HepG2 (cell line): ENCODE measurements around the gene PTMA. TPM values are rescaled to one million over a fixed set of nuclear protein-coding genes. Genes with fewer than 3 reads are reported as not detected.
A peak's percentile ranks its signal among the peaks of the same experiment; 100 is the strongest.

Experiments
- JUNB ChIP-seq: sonication (generic); formaldehyde crosslinking; IDR thresholded peaks from 2 replicates; pipeline ENCODE4 v1.8.0; 2022; ENCODE audit warnings: missing genetic modification reagents, mild to moderate bottlenecking, borderline replicate concordance
- PHB2 ChIP-seq: fragments of 450-650 bp; IDR thresholded peaks from 2 replicates; pipeline ENCODE4 v1.6.1; 2018; ENCODE audit not compliant: partially characterized antibody
- REPIN1 ChIP-seq: sonication (generic); formaldehyde crosslinking; IDR thresholded peaks from 2 replicates; pipeline ENCODE4 v1.8.0; 2022; ENCODE audit warnings: missing genetic modification reagents, low read depth, mild to moderate bottlenecking, borderline replicate concordance
- SMARCC2 ChIP-seq: fragments of 450-650 bp; IDR thresholded peaks from 2 replicates; pipeline ENCODE4 v1.6.1; 2017; ENCODE audit warnings: antibody characterized with exemption, mild to moderate bottlenecking
- TBP ChIP-seq: sonication (generic); formaldehyde crosslinking; IDR thresholded peaks from 2 replicates; pipeline ENCODE4 v1.5.0; 2020; ENCODE audit warnings: missing genetic modification reagents
- TGIF2 ChIP-seq: IDR thresholded peaks from 2 replicates; pipeline ENCODE4 v1.6.1; 2016; ENCODE audit warnings: control low read depth, missing compliant biosample characterization
- TOE1 ChIP-seq: sonication (generic); formaldehyde crosslinking; IDR thresholded peaks from 2 replicates; pipeline ENCODE4 v1.4.0; 2020; ENCODE audit warnings: mild to moderate bottlenecking, missing genetic modification reagents
- ZBTB21 ChIP-seq: sonication (generic); formaldehyde crosslinking; IDR thresholded peaks from 2 replicates; pipeline ENCODE4 v1.4.0; 2020; ENCODE audit warnings: missing genetic modification reagents
- ZBTB40 ChIP-seq, 2 experiments: fragments of 450-650 bp in 1 of 2; sonication (generic) in 1 of 2; formaldehyde crosslinking in 1 of 2; IDR thresholded peaks; 2 replicates each; pipeline versions ENCODE4 v1.6.1 to v1.8.0; 2016 to 2022; ENCODE audit warnings: antibody characterized with exemption in 1 of 2, mild to moderate bottlenecking in 1 of 2, missing genetic modification reagents in 1 of 2
- ZNF672 ChIP-seq: sonication (generic); formaldehyde crosslinking; IDR thresholded peaks from 2 replicates; pipeline ENCODE4 v1.8.1; 2022; ENCODE audit warnings: missing genetic modification reagents
- ZNF7 ChIP-seq: IDR thresholded peaks from 2 replicates; pipeline ENCODE4 v1.6.1; 2016; ENCODE audit warnings: missing biosample characterization, missing genetic modification reagents
- ZNF776 ChIP-seq: sonication (generic); formaldehyde crosslinking; IDR thresholded peaks from 2 replicates; pipeline ENCODE4 v1.4.0; 2020; ENCODE audit warnings: mild to moderate bottlenecking, missing genetic modification reagents
- ZNF782 ChIP-seq: sonication (generic); formaldehyde crosslinking; IDR thresholded peaks from 2 replicates; pipeline ENCODE4 v1.4.0; 2020; ENCODE audit warnings: missing genetic modification reagents, mild to moderate bottlenecking, borderline replicate concordance
- polyA plus RNA-seq, 8 experiments: library from polyadenylated mRNA; depleted of rRNA in 3 of 8; stranded (reverse) in 7 of 8; unstranded in 1 of 8; fragments of >200 nt; fragmentation: Illumina TruSeq in 4 of 8; extraction: Trizol in 4 of 8; gene quantifications; 2 replicates each; pipeline versions ENCODE4 v1.2.1 to v1.2.3, GENCODE V29; 2011 to 2016; ENCODE audit warnings: low read depth in 4 of 8, missing spikeins in 1 of 8, mixed read lengths in 1 of 8; ENCODE audit not compliant: insufficient read depth in 1 of 8
- total RNA-seq, 5 experiments: library from RNA; depleted of rRNA; stranded (reverse); fragments of >200 nt; fragmentation: Illumina TruSeq; extraction: Trizol; gene quantifications; 2 replicates each; pipeline ENCODE4 v1.2.3, GENCODE V29; 2016; ENCODE audit warnings: low read depth in 1 of 5
- TF ChIP-seq, protein P1 (sequence below): sonication (generic); formaldehyde crosslinking; conservative IDR thresholded peaks from 2 replicates; pipeline ENCODE4 v1.4.0; 2020; ENCODE audit warnings: mild to moderate bottlenecking, missing genetic modification reagents, moderate library complexity
- TF ChIP-seq, protein P2 (sequence below): sonication (generic); formaldehyde crosslinking; IDR thresholded peaks from 2 replicates; pipeline ENCODE4 v1.4.0; 2020; ENCODE audit warnings: missing genetic modification reagents

The PTMA gene
- total and polyA plus RNA-seq, 2 of the 13 experiments (the other 11 are each of a cell fraction or from before 2014, with no cell fraction given) = 190 to 1,086 TPM

DNA sequence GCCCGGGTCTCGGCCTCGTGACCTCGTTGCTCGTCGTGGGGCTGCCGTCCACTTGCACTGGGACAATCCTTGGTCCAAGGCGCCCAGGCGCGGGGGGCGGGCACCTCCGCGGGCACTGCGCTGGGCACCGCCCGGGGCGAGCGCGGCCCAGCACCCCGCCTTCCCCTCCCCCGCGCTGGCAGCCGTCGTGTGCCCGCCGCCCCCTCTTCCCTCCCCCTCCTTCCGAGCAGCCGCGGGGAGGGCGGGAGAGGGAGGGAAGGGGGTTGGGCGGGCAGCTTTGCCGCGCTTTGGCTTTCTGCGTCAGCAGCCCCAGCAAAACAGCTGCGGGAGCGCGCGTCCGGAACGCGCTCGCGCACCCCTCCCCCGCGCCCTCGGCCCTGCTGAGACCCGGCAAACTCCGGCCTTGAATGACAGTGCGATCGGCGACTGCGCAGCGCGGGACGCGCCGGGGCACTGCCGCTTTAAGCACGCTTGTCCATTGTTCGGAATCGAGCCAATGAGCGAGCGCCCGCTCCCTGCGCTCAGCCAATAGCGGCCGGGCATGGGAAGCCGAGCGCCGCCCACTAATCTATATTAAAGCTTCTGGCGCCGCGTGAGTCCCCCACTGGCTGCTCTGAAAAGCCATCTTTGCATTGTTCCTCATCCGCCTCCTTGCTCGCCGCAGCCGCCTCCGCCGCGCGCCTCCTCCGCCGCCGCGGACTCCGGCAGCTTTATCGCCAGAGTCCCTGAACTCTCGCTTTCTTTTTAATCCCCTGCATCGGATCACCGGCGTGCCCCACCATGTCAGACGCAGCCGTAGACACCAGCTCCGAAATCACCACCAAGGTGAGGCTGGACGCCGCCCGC is at the start of gene PTMA (continued):
- TF ChIP-seq ZBTB40 (IDR thresholded peaks at IDR 0.05) (no peak), ZBTB40 (CRISPR knock-in tag; IDR thresholded peaks at IDR 0.05) (peak; percentile 82), ZNF782 (CRISPR knock-in tag) (peak; percentile 36; the same call in 1 of the 2 replicates), TBP (no peak), TGIF2 (CRISPR knock-in tag) (peak; percentile 11; the same call in 1 of the 2 replicates), SMARCC2 (no peak), JUNB (no peak), ZNF776 (CRISPR knock-in tag) (peak; percentile 80; the same call in 1 of the 2 replicates), PHB2 (no peak), ZNF7 (CRISPR knock-in tag) (0 out of 2 replicates have a peak, but pooled peaks have one; percentile 3), ZNF672 (no peak), ZBTB21 (CRISPR knock-in tag) (peak; percentile 50), TOE1 (CRISPR knock-in tag) (peak; percentile 45; the same call in 1 of the 2 replicates), REPIN1 (CRISPR knock-in tag) (peak; percentile 38; the same call in 1 of the 2 replicates)
- TF ChIP-seq, protein P1, sequence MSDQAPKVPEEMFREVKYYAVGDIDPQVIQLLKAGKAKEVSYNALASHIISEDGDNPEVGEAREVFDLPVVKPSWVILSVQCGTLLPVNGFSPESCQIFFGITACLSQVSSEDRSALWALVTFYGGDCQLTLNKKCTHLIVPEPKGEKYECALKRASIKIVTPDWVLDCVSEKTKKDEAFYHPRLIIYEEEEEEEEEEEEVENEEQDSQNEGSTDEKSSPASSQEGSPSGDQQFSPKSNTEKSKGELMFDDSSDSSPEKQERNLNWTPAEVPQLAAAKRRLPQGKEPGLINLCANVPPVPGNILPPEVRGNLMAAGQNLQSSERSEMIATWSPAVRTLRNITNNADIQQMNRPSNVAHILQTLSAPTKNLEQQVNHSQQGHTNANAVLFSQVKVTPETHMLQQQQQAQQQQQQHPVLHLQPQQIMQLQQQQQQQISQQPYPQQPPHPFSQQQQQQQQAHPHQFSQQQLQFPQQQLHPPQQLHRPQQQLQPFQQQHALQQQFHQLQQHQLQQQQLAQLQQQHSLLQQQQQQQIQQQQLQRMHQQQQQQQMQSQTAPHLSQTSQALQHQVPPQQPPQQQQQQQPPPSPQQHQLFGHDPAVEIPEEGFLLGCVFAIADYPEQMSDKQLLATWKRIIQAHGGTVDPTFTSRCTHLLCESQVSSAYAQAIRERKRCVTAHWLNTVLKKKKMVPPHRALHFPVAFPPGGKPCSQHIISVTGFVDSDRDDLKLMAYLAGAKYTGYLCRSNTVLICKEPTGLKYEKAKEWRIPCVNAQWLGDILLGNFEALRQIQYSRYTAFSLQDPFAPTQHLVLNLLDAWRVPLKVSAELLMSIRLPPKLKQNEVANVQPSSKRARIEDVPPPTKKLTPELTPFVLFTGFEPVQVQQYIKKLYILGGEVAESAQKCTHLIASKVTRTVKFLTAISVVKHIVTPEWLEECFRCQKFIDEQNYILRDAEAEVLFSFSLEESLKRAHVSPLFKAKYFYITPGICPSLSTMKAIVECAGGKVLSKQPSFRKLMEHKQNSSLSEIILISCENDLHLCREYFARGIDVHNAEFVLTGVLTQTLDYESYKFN (CRISPR knock-in tag) = peak; percentile 64
- TF ChIP-seq, protein P2, sequence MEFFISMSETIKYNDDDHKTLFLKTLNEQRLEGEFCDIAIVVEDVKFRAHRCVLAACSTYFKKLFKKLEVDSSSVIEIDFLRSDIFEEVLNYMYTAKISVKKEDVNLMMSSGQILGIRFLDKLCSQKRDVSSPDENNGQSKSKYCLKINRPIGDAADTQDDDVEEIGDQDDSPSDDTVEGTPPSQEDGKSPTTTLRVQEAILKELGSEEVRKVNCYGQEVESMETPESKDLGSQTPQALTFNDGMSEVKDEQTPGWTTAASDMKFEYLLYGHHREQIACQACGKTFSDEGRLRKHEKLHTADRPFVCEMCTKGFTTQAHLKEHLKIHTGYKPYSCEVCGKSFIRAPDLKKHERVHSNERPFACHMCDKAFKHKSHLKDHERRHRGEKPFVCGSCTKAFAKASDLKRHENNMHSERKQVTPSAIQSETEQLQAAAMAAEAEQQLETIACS (CRISPR knock-in tag) = peak; percentile 98
